Smooth muscle cell of the brain vasculature (primary cell): ENCODE results near the gene TPRN.

ENCODE experiments used
- DNase-seq: peaks from one replicate; pipeline ENCODE4 v3.0.0-alpha.2; 2012; ENCODE audit warnings: low read depth, low spot score

The TPRN gene

GRCh38 chr9:137161558-137162486, 38.7 kb downstream of the TPRN start:
- DNase-seq = no peak

- DNase-seq = no peak
Observed at GRCh38 chr9:137160716-137161557, 39.6 kb downstream of the TPRN start.

- no peak for DNase-seq
Observed at GRCh38 chr9:137160054-137160425, 40.5 kb downstream of the TPRN start.

- DNase-seq = no peak
Observed at GRCh38 chr9:137159105-137160053, 41.2 kb downstream of the TPRN start.

GRCh38 chr9:137158625-137159024, 41.9 kb downstream of the TPRN start:
- DNase-seq = no peak

- no peak for DNase-seq
Observed at GRCh38 chr9:137157618-137158415, 42.7 kb downstream of the TPRN start.

GRCh38 chr9:137156567-137157375, 43.8 kb downstream of the TPRN start:
- no peak for DNase-seq

- DNase-seq = no peak
Observed at GRCh38 chr9:137152844-137153405, 47.6 kb downstream of the TPRN start.

- no peak for DNase-seq
Observed at GRCh38 chr9:137150617-137151457, 49.7 kb downstream of the TPRN start.

- no peak for DNase-seq
Observed at GRCh38 chr9:137149942-137150616, 50.5 kb downstream of the TPRN start.

GRCh38 chr9:137149363-137149762, 51.2 kb downstream of the TPRN start:
- no peak for DNase-seq

GRCh38 chr9:137148661-137149060, 51.9 kb downstream of the TPRN start:
- no peak for DNase-seq

- no peak for DNase-seq
Observed at GRCh38 chr9:137148242-137148641, 52.3 kb downstream of the TPRN start.

GRCh38 chr9:137147793-137148160, 52.8 kb downstream of the TPRN start:
- DNase-seq = no peak

GRCh38 chr9:137147091-137147792, 53.3 kb downstream of the TPRN start:
- DNase-seq = no peak

- no peak for DNase-seq
Observed at GRCh38 chr9:137146527-137146918, 54.0 kb downstream of the TPRN start.

GRCh38 chr9:137145731-137146526, 54.6 kb downstream of the TPRN start:
- no peak for DNase-seq
